CD4-positive, alpha-beta T cell treated with Interleukin-10 for 1 hour (primary cell): ENCODE measurements around the gene KRT5.
A peak's percentile ranks its signal among the peaks of the same experiment; 100 is the strongest.

Experiments
- DNase-seq: peaks from one replicate; pipeline ENCODE4 v3.0.0-alpha.2; 2020

KRT5 gene

GRCh38 chr12:52535574-52535973, 15.4 kb upstream of the KRT5 start:
- no peak for DNase-seq

DNA sequence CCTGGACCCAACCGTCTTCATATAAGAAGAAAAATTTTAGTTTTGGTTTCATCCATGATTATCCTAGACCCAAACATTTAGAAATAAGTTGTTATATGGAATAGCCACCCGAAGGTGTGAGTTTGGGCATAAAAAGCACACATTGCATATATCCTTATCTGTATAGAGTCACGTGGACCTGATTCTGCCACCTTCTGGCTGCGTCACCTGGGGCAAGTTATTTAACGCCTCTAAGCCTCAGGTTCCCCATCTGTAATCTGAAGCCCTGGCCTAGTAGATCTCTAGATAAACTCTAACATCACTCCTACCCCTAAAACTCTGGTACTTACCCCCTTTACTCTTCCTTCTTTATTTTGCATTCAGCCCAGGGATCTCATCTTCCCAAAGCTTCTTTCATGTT, 14.3 kb upstream of the KRT5 start:
- DNase-seq, result no peak

DNA sequence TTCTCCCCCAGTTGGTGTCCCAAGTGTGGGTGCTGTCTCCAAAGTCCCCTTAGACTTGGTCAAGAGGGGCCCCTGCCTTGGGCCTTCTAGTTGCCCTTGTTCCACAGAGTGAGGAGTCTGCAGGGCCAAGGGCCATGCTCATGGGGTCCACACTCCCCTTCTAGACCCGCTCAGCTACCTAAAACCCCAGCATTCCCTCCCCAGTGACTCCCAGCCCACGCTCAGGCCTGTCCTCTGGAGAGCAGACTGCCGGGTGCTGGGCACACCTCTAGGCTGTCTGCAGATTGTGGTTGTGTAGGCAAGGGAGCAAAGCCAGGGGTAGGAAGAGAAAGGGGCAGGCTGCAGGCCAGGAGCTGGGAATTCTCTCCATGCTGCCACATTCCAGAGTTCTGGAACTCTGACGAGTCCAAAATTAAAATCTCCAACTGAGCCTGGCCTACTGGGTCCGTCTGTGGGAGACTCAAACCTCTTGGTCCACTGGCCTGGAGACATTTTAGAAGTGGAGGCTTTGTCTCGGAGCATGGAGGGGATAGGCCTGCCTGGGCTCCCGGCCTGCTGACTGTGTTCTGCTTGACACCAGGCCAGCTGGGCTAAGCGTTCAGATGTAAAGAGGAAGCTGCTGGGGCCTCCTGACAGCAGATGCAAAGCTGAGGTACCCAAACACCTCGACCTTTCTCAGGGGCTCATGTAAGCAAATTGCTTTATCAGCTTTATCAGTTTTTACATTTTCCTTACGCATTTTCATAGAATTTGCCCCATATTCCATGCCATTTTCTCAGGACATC, 13.7 kb upstream of the KRT5 start:
- DNase-seq, result no peak

DNA sequence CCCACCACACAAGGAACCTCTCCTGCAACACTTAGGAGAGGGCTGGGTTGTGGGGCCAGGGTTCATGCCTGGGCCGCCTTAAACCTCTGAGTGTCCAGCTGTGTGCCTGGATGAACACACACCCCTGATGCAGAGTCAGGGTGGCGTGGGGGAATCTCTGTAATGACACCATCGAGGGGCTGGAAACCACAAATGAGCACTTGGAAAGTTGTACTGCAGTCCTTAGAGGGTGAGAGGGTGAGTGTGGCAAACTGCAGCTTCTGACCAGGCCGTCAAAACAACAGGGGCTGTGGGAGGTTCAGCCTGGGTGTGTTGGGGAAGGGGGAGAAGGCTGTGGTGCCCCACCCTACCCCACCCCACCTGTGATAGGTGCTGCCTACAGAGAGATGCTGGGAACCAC, 12.4 kb upstream of the KRT5 start:
- DNase-seq, result no peak

GRCh38 chr12:52531566-52532300, 11.5 kb upstream of the KRT5 start:
- no peak for DNase-seq

DNA sequence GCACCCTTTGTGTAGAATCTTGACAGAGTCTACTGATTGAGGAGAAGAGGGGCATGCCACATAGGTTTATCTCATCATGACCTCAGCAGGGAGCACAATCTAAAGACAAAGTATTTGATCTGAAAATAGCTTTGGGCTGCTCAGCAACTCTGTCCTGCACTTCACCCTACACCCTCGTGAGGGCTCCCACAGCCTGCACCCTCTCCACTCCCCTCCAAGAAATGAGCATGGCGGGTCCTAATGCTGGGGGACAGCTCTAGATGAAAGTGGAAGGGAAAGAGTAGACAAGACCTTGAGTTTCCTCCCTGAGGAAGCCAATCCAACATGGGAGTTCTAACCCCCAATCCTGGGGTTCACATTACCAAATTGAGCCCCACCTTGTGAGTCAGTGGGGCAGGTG, 10.7 kb upstream of the KRT5 start:
- DNase-seq, result no peak

- no peak for DNase-seq
Observed at GRCh38 chr12:52530366-52530765, 10.2 kb upstream of the KRT5 start.

DNA sequence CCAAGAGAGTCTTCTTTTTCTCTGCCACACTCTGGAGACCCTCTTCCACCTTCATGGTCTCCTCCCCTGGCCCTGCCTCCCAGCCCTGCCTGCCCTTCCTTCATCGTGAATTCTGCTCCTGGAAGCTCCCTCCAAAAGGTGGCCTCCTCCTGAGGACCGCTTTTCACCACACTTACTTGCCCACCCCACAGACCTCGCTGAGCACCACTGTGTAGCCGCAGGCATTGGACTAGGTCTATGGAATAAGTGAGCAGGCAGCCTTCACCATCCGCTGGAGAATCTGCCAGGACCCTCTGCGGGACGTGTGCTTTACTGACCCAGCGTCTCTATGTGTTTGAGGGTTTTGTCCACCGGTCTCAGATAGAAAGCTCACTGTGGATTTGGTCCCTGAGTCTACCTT, 9.7 kb upstream of the KRT5 start:
- DNase-seq, result no peak

DNA sequence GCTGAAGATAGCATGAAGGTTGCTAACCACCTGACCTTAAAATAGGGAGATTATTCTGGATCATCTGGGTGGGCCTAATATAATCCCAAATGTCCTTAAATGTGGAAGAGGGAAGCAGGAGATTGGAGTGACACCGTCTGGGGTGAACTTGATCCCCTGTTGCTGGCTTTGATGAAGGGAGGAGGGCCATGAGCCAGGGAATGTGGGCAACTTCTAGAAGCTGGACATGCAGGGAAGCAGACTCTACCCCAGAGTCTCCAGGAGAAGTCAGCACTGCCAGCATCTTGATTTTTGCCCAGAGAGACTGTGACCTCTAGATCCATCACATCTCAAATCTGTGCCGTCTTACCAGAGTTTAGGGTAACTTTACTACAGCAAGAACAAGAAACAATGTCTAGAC, 9.2 kb upstream of the KRT5 start:
- DNase-seq, result no peak

DNA sequence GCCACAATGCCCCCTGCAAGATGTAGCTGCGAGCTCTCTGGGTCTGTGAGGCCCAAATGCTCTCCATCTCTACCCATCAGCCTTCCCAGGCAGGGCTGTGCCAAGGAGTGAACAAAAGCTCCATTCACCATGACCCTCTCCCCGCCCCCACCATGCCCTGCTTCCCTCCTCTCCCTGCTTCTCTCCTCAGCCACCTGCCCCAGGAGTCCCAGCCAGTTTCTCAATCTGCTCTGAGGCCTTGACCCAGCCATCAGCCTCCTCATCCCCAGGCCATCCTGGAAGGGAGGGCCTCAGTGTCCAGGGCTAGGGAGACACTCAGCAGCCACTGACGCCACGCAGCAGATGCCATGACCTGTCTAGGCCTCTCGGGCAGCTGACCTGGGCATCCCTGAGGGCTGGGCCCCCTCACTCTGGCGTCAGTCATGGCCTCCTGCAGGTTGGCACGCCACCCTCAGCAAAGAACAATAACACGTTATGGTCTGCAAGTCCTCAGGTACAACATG, 8.5 kb upstream of the KRT5 start:
- DNase-seq, result no peak

DNA sequence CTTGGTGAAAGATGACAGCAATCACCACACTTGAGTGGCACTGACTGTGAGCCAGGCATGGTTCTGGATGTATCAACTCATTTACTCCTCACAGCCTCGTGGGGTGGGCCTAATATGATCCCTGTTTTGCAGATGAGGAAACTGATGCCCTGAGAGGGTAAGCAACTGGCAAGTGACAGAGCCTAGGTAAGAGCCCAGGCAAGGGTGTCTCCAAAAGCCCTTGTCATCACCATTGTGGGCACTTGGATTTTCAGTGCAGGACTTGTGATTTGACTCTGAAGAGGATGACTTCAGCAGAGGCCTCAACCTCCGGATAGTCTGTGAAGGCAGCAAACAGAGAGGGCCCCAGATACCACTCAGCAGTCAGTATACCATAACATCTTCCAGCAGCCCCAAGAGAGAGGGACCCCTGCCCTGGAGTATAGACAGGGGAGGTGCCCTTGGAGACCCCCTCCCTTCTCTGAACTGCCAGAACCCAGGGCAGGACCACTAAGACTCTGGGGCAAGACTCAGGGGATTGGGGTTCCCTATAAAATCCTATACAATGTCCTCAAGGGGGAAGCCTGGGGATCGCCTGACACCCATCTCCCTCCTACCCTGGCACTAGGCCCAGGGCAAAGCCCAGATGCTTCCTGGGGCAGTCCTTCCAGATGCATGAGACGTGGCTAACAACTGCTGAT, 7.1 kb upstream of the KRT5 start:
- DNase-seq, result no peak

DNA sequence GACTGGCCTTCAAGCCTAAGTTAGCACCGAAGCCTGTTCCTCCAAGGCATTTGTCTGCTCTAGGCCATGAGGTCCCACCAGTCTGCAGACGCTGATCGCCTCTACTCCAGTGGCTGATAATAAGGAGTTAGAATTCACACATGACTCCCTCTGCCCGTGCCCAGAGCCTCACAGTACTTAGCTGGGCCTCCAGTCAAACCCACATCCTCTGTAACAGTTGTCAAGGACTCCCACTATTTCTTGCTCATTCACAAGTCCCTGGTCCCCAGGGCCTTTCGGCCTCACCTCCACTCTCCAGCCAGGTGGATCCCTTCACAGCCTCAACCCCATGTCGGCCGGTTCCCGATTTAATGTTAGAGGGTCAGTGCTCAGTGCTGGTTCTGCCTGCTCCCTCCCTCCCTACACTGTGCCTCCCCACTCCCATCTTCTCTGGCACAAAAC, 6.3 kb upstream of the KRT5 start:
- peak; percentile 12 for DNase-seq

DNA sequence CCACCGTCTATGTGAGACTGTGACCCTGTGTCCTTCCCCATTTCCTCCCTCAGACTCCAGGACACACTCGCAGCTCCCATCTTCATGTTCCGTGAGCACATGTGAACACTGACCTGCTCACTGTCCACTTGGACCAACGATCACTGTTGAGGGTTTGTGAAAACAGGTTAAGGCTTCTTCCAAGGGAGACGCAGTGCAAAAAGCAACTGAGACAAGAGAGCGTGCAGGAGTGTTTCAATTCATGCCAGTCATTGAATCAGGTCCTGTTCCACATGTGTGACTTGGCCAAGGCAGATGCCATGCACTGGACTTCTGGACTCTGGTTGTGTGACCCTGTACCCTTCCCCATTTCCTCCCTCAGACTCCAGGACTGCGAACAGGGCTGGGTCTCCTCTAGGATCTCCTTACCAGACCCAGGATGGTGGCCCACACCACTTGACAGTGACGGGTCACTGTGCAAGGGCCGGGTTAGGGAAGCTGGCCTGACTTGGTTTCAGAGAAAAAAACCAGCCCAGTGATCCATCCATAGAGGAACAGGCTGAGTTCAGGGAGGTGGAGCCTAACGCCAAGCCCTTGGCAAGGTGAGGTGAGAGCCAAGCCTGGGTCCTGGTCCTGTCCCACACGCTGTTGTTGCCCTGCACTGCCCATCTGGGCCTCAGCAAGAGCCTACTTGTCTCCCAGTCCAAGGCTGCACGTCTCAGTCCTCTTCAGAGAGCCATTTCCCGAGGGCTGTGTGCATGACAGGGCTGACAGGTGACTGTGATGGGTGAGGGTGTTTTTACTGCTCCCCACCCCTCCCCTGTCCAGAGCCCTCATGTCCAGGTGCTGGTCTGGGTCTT, 5.7 kb upstream of the KRT5 start:
- no peak for DNase-seq

DNA sequence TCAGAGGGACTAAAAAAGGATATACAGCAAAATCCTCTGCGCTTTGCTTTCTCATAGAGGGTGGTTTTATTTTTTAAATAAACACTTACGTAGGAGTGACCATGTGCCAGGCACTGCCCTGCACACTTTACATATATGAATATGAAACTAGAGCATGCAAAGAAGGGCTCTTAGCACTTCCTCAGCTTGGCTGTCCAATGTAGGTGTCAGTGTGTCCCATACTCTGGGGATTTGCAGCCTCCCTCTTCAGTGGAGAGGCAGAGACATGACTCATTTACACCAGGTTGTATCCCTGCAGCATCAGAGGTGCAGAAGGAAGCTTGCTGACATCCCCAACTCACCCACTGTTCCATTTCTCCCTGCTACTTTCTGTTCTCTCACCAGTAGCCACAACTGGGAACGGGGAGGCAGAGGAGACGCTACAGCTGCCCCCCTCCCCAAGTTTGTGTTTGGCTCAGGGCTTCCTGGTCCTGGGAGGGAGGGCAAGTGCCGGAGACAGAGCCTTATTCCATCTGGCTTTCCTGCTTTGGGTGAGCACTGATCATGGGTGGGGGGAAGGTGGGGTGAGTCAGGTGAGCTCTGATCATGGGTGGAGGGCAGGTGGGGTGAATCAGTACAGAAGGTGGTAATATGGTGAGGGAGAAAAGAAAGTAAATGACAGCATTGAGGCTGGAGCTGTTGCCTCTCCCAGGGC, 4.9 kb upstream of the KRT5 start:
- no peak for DNase-seq

DNA sequence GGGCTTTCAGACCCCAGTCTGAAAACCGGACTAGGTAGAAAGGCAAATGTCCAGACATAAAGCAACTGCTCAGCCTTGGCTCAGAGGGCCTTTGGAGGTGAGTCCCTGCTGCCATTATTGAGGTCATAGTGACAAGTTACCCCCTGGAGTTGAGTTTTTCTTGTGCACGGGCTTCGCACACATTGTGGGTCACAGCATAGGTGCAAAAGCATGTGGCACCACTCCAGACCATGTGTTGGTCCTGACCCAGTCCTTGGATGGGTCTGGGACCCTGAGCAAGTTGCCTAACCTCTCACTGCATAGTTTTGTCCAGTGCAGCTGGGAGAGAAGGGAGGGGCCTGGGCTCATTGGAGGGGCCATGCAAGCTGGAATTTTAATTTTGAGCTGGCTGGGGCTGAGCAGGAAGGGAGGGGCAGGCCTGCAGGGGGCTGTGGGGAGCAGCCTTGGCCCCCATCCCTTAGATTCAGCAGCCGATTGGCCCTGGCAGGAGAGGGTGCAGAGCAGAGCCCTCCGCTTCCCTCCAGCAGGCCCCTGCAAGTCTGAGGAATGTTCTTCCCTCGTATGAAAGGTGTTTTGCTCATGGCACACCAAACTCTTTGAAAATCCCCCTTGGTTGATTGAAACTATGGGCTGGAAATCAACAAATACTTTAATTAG, 4.2 kb upstream of the KRT5 start:
- no peak for DNase-seq

DNA sequence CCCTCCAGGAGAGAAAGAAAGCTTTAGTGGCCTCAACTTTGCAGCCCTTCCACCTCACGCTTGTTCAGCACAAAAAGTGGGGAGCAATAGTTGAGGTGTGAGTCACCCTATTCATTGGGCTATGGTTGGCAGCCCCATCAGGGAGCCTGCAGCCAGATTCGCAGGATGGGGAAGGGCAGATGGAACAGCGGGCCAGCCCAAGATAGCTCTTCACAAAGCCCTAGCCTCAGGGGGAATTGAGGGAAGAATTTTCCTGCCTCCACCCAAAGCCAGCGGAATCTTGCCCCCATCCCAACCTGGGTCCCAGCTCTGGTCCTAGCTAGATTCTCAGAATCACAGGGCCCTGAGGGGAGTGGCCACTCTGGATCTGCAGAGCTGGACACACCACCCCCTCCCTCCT, 3.6 kb upstream of the KRT5 start:
- no peak for DNase-seq

- DNase-seq, result no peak
Observed at GRCh38 chr12:52522346-52523011, 2.3 kb upstream of the KRT5 start.

DNA sequence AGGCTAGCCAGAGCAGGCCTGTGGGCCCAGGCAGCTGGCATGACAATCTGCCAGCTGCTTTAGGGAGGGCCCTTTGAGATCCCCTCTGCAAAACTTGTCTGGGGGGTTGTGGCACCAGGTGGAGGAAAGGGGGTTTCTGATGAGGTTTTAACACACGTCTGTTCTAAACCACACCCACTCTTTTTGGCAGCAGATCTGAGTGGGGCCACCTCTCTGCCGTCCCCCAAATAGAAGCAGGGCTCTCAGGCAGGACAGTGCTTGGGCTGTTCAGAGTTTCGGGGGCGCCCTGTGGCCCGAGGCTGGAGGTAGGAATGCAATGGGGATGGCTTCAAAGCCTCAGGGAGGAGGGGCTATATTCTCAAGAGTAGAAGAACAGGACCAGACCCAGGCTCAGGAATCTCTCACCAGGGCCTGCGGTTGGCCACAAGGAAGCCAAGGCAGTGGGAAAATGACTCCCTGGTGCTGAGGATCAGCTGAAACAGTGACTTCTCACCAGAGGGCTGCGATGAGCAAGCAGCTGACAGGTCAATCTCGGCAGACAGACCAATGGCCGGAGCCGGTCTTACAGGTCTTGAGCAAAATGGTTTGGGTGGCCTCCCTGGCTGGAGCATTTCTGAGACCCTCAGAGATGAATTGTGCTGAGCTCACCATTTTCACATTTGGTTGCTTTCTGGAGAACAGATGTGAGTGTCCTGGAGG, 1.5 kb upstream of the KRT5 start:
- DNase-seq, result no peak

GRCh38 chr12:52521175-52521567, 977 bp upstream of the KRT5 start:
- DNase-seq, result no peak

DNA sequence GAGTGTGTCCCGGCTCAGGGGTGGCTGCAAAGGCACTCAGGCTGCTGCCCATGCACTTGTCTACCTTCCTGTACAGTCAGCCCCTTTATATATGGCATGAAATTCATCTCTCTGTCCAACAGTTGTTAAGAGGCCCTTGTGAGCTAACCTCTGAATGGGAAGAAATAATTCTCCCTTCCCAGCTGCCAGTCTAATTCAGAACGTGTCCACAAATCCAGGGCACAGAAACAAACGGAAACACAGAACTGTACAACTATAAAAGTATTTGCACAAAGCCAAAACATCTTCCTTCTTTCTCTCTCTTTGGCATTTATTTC, 849 bp downstream of the KRT5 start:
- no peak for DNase-seq
